NCI-H1105 (cell line): ENCODE measurements around the gene IL20.

Experiments
- DNase-seq: peaks from one replicate; lab custom pipeline; 2025; lab: John Stamatoyannopoulos, UW

Gene IL20

GRCh38 chr1:206904423-206905142, 39.2 kb downstream of the IL20 start:
- DNase-seq: no peak

- no peak for DNase-seq
Observed at GRCh38 chr1:206905295-206906164, 40.1 kb downstream of the IL20 start.

- DNase-seq: no peak
Observed at GRCh38 chr1:206907304-206907991, 42.0 kb downstream of the IL20 start.

- no peak for DNase-seq
Observed at GRCh38 chr1:206908038-206908437, 42.6 kb downstream of the IL20 start.

GRCh38 chr1:206909161-206909882, 43.9 kb downstream of the IL20 start:
- peak; percentile 89 for DNase-seq

GRCh38 chr1:206909883-206910318, 44.5 kb downstream of the IL20 start:
- no peak for DNase-seq

- peak; percentile 36 for DNase-seq
Observed at GRCh38 chr1:206911064-206911663, 45.7 kb downstream of the IL20 start.

GRCh38 chr1:206912445-206913095, 47.1 kb downstream of the IL20 start:
- DNase-seq: peak; percentile 70

GRCh38 chr1:206913766-206914537, 48.5 kb downstream of the IL20 start:
- DNase-seq: no peak

- DNase-seq: no peak
Observed at GRCh38 chr1:206915030-206915735, 49.8 kb downstream of the IL20 start.

- DNase-seq: no peak
Observed at GRCh38 chr1:206916000-206916709, 50.7 kb downstream of the IL20 start.

- DNase-seq: no peak
Observed at GRCh38 chr1:206918076-206918475, 52.7 kb downstream of the IL20 start.
